ENCODE data around the gene CCDC88B.

CCDC88B gene

GRCh38 chr11:64343767-64344559, 4.0 kb downstream of the CCDC88B start:
- no peak for DNase-seq (ENCODE audit: low read depth)

- no peak for DNase-seq (ENCODE audit: low read depth)
These were observed 4.8 kb downstream of the CCDC88B start for GRCh38 chr11:64344787-64345186.

- no peak for DNase-seq (ENCODE audit: low read depth)
These were observed 7.3 kb downstream of the CCDC88B start for GRCh38 chr11:64347193-64347867.

DNA sequence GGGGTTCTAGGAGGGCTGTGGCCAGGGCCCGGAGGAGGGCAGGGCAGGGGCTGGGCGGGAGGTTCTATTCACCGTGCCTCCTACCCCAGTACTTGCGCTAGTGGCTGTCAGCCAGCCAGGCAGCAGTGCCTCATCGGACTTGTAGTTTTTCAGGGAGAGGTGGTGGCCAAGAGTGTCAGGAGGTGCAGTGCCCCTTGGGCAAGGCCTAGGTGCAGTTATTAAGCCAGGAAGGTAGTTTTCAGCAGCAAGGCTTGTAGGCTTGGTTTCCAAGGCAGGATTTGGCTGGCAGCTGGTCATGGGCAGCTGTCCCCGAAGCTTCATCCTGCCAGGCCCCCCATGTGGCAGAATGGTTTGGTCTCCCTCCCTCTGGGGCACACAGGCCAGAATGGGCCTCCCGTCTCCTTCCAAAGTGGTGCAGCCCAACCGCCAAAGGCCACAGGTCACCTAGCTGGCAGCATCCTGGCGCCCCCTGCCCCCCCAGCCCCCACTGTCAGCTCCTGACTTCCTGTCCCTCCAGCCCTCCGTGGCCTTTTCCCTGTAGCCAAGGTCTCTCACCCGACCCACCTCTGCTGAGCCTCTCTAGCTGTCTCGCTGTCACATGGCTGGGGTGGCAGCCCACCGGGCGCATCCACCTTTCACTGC, 8.5 kb downstream of the CCDC88B start:
- DNase-seq (ENCODE audit: low read depth): no peak

DNA sequence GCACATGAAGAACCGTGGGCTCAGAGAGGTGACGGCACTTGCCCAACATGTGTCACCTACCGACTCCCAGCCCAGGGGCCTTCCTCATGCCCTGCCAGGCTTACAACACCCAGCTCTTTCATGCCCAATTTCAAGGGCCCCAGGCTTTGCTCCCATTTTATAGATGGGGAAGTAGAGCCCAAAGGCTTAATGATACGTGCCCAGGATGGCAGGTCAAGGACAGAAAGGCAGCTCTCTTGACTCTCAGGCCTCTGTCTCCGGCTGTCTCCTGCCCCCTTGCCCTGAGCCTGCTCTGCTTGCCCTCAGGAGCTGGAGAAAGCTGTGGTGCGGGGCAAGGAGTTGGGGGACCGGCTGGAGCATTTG, 9.0 kb downstream of the CCDC88B start:
- no peak for DNase-seq (ENCODE audit: low read depth)

- DNase-seq (ENCODE audit: low read depth): no peak
These were observed 9.4 kb downstream of the CCDC88B start for GRCh38 chr11:64349404-64349803.

- DNase-seq (ENCODE audit: low read depth): no peak
These were observed 11.2 kb downstream of the CCDC88B start for GRCh38 chr11:64351136-64351631.

DNA sequence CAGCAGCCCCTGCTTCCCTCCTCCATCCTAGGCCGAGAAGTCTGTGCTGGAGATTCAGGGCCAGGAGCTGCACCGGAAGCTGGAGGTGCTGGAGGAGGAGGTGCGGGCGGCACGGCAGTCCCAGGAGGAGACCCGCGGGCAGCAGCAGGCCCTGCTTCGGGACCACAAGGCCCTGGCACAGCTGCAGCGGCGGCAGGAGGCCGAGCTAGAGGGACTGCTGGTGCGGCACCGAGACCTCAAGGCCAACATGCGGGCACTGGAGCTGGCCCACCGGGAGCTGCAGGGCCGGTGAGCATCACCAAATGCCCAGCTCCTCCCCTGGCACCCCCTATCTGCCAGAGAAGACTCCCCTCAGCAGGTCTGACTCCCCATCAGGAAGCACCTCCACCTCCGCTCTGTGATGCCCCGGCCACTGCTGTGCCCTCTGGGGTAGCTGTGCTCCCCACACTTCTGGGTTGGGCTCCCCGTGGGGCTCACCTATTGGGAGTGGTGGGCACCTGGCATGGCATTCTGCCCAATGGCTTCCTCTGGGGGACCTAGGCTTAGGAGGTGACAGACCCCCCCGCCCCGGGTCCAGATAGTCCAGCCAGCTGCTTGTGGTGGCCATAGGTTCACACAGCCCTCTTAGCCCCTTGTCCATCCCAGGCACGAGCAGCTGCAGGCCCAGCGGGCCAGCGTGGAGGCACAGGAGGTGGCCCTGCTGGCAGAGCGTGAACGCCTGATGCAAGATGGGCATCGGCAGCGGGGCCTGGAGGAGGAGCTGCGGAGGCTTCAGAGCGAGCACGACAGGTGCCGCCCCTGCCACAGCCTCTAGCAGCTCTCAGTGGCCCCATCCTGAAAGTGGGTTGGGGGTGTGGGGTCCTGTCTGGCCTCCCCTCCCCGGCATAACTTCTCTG, 12.3 kb downstream of the CCDC88B start:
- no peak for DNase-seq (ENCODE audit: low read depth)

- DNase-seq (ENCODE audit: low read depth): no peak
These were observed 13.2 kb downstream of the CCDC88B start for GRCh38 chr11:64352995-64353714.

DNA sequence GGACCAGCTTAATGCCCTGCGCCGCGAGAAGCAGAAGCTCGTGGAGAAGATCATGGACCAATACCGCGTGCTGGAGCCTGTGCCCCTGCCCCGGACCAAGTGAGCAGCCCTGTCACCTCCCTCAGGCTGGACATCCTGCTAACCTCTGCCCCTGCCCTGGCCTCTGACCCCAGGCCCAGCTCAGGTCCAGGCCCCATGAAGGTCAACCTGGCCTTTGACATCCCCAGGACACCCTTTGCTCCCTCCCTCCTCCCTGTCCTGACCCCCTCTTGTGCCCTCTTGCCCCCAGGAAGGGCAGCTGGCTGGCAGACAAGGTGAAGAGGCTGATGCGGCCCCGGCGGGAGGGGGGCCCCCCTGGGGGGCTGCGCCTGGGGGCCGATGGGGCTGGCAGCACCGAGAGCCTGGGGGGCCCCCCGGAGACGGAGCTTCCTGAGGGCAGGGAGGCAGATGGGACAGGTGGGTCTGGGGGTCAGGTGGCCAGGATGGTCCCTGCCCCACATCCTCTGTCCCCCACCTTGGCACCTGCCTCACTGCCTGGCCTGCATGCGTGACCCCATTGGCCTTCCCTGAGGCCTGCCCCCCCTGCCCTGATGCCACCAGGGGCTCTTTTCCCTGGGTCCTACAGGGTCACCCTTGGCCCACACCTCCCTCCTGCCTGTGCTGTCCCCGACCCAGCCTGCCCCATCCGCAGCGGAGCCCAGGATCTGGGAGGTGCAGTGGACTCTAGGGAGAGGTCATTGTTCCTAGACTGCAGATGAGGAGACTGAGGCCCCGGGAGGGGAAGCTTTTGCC, 13.9 kb downstream of the CCDC88B start:
- no peak for DNase-seq (ENCODE audit: low read depth)

DNA sequence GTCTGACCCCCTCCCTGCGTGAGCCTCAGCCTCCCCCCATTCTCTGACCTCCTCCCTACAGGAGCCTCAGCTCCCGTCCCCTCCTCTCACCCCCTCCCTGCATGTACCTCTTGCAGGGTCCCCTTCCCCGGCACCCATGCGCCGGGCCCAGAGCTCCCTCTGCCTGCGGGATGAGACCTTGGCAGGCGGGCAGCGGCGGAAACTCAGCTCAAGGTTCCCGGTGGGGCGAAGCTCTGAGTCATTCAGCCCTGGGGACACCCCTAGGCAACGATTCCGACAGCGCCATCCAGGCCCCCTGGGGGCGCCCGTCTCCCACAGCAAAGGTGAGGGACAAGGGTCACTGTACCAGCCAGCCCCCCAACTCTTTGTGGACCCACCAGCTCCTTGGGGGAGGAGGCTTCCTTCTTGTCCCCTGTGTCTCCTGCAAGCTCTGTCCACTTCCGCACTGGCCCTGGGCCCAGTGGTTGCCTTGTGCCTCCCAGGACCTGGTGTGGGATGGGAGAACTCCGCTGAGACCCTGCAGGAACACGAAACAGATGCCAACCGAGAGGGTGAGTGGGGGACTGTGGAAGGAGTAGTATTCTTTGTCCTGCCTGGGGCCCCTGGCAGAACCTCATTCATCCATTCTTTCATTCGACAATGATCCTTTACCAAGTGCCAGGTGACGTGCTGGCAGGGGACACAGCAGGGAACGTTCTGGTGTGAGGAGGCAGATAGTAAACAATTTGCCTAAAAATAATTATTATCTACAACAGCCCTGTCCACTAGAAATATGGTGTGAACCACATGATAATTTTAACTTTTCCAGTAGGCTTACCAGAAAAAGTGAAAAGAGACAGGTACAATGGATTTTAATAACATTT, 15.3 kb downstream of the CCDC88B start:
- no peak for DNase-seq (ENCODE audit: low read depth)

DNA sequence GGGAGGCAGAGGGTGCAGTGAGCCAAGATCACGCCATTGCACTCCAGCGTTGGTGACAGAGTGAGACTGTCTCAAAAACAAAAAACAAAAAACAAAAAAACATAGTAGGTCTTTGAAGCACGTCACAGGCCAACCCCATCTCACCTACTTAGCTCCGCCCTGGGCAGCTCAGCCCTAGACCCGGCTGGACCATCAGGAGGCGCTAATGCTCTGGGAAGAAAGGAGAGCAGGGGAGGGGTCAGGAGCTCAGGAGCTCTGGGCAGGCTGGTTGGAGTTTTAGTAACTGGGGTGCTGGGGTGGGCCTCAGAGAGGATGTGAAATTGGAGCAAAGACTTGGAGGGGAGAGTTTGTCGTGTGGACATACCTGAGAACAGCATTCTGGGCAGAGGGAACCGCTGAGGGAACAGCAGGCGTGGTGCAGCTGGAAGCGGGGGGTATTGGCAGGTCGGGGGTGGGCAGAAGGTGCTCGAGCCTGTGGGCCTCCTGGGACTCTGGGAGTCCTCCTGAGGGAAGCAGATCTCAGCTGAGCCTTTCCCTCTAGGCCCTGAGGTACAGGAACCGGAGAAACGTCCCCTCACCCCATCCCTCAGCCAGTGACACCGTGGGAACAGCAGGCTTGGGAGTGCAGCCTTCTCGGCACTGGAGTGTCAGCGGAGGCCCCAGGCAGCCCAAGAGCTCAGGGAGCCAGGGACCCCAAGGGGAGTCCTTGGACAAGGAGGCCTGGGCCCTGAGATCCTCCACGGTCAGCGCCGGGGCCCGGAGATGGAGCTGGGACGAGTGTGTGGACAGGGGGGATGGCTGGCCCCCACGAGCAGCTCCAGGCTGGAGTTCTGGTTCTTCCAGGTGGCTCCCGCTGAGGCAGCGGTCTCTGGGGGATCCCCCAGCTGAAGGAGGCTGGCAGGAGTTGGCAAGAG, 16.8 kb downstream of the CCDC88B start:
- no peak for DNase-seq (ENCODE audit: low read depth)

DNA sequence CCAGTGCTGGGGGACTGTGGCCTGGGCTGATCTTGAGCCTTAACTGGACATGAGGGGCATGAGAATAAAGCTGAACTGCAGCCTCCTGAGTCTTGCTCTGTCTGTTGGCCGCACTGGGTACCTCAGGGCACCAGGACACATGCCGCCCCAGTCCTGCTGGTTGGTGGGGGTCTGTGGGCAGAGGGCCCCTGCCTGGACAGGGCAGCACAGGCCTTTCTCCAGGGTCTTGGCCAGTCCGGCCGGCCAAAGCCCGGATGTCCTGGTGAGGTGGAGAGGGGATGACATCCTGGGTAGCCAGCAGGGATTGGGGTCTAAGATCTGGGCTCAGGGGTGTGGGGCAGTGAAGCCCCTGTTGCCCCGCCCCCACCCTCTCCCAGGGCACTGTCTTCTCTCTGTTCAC, 17.4 kb downstream of the CCDC88B start:
- no peak for DNase-seq (ENCODE audit: low read depth)

- DNase-seq (ENCODE audit: low read depth): peak; percentile 41
These were observed 18.0 kb downstream of the CCDC88B start for GRCh38 chr11:64357904-64358535.

GRCh38 chr11:64358536-64358906, 18.5 kb downstream of the CCDC88B start:
- DNase-seq (ENCODE audit: low read depth): no peak

DNA sequence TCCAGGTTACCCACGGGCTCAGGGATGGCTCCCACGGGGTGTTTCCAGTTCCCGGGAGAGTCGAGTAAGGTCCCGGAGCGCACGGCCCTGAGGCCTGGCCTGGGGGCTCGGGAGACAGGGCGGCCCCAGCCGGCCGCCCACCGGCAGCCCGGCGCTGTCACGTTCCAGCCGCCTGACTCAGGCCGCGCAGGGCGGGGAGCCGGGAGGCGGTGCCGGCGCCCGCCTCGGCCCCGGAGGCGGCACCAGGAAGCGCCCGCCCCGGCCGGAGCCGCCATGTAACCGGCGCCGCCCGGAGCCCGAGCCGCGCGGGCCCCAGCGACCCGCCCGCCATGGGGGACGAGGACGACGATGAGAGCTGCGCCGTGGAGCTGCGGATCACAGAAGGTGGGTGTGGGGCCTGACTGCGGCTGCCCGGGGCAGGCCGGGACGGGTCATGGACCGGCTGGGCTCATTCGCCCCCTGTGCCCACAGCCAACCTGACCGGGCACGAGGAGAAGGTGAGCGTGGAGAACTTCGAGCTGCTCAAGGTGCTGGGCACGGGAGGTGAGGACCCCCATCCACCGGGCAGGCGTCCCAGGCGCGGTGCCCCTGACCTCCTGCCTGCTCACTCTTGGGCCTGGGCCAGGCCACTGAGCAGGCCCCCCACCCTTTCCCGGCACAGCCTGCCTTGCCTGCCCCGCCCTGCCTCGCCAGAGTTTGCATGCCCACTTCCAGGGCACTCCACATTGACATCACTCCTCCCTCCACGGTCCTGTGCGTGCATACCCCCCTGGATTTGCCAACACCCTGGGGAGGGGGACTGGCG, 19.1 kb downstream of the CCDC88B start, which contains the start of gene RPS6KA4:
Gene RPS6KA4 (plus strand): TSS at position 256 of the 805 bp plus-strand sequence. CDS start 74 bp downstream, at position 330.
- DNase-seq (ENCODE audit: low read depth): peak; percentile 28
